GM20431 (cell line): ENCODE results near the gene PABPN1L.

Experiments used
- in situ Hi-C: fragments of 300-500 bp; cut with MseI, MboI; formaldehyde crosslinking; loops from one replicate; pipeline ENCODE4 v1.15.0; 2020; ENCODE audit warnings: low sequenced_read_pairs; ENCODE audit not compliant: unreplicated experiment

The PABPN1L gene

GRCh38 chr16:88855176-88855575 is 11.3 kb downstream of the PABPN1L start:
- in situ Hi-C loops = no loop called here

GRCh38 chr16:88854306-88855111 is 12.0 kb downstream of the PABPN1L start:
- in situ Hi-C loops = no loop called here

- in situ Hi-C loops = no loop called here
Observed at GRCh38 chr16:88853325-88853941, 13.0 kb downstream of the PABPN1L start.

- in situ Hi-C loops = no loop called here
Observed at GRCh38 chr16:88851616-88852015, 14.8 kb downstream of the PABPN1L start.

GRCh38 chr16:88850531-88851199 is 15.8 kb downstream of the PABPN1L start:
- in situ Hi-C loops = no loop called here

- in situ Hi-C loops = no loop called here
Observed at GRCh38 chr16:88848557-88848956, 17.9 kb downstream of the PABPN1L start.

- in situ Hi-C loops = no loop called here
Observed at GRCh38 chr16:88847654-88848053, 18.8 kb downstream of the PABPN1L start.

- in situ Hi-C loops = no loop called here
Observed at GRCh38 chr16:88846088-88846487, 20.4 kb downstream of the PABPN1L start.

- in situ Hi-C loops = no loop called here
Observed at GRCh38 chr16:88844419-88845036, 21.9 kb downstream of the PABPN1L start.

- in situ Hi-C loops = no loop called here
Observed at GRCh38 chr16:88843256-88843655, 23.2 kb downstream of the PABPN1L start.

- in situ Hi-C loops = no loop called here
Observed at GRCh38 chr16:88842806-88843205, 23.7 kb downstream of the PABPN1L start.

GRCh38 chr16:88842308-88842756 is 24.1 kb downstream of the PABPN1L start:
- in situ Hi-C loops = no loop called here

- in situ Hi-C loops = no loop called here
Observed at GRCh38 chr16:88841521-88842307, 24.7 kb downstream of the PABPN1L start.

- in situ Hi-C loops = no loop called here
Observed at GRCh38 chr16:88840600-88841215, 25.8 kb downstream of the PABPN1L start.

GRCh38 chr16:88839745-88840599 is 26.5 kb downstream of the PABPN1L start:
- in situ Hi-C loops = no loop called here

- in situ Hi-C loops = no loop called here
Observed at GRCh38 chr16:88839026-88839529, 27.4 kb downstream of the PABPN1L start.

GRCh38 chr16:88838566-88838965 is 27.9 kb downstream of the PABPN1L start:
- in situ Hi-C loops = no loop called here

GRCh38 chr16:88837806-88838205 is 28.7 kb downstream of the PABPN1L start:
- in situ Hi-C loops = no loop called here
